ENCODE measurements around the gene AZIN2. TPM values are rescaled to one million over a fixed set of nuclear protein-coding genes. Genes with fewer than 3 reads are reported as not detected.

The AZIN2 gene
- total and polyA plus RNA-seq, 3 donors from 2014 or later, result 38.2 to 68.7 (median 56.9) TPM

DNA sequence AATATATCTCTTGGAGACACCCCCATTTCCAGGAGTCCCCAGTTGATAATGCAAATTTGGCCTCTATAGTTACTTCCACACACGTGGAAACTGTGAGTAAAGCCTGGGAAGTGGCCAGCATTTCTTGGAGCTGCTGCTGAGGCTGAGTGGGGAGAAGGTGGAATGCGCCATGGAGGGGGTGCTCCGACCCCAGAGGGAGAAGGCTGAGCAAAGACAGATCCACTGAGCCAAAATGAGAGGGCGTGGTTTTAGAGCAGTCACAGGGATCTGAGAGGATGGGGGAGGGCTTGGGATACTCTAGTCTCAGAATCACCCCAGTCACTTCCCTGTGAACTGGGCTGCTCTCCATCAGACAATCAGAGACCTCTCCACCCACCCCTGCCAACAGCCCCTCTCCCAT lies 62.2 kb downstream of the AZIN2 start:
- TF ChIP-seq POLR2A (IDR thresholded peaks at IDR 0.05), result no peak
- H3K27ac ChIP-seq, result no peak overlapping the region
- no peak overlapping the region for H3K4me3 ChIP-seq
- 45 to 55% methylated on average over 4 of the region's 4 CpGs for WGBS, 2 donors
- no peaks in the 10 kb centered on the region for H3K36me3 ChIP-seq (ENCODE audit: low read depth, missing control alignments)
- peaks cover 8% of the 10 kb centered on the region for H3K4me1 ChIP-seq
- DNase-seq, result no peak
- H3K9me3 ChIP-seq, result no peaks in the 10 kb centered on the region
- no peaks in the 10 kb centered on the region for H3K27me3 ChIP-seq
- intact Hi-C loops (cut with DNase I; ENCODE audit: low total_unique reads), result no loop called here

DNA sequence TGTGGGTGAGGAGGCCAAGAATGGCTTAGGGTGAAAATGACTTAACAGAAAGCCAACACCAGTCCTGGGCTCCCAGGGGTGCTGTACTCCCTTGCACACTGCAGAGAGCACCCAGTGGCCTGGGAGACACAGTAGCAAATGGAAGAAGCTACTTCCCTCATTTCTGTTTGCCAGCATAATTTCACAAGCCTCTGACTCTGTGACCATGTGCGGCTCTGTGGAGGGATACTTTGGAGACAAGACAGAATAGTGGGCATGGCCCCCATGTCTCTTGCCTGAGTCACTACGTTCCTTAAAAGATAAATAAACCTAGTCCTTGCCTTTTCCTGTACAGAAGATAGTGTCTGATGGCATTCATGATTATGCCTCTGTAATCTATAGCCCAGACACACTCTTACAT lies 62.7 kb downstream of the AZIN2 start:
- no peaks in the 10 kb centered on the region for H3K36me3 ChIP-seq (ENCODE audit: low read depth, missing control alignments)
- intact Hi-C loops (cut with DNase I; ENCODE audit: low total_unique reads), result no loop called here
- no peak for DNase-seq
- no peaks in the 10 kb centered on the region for H3K27me3 ChIP-seq
- no peak overlapping the region for H3K4me3 ChIP-seq
- TF ChIP-seq, protein P1, sequence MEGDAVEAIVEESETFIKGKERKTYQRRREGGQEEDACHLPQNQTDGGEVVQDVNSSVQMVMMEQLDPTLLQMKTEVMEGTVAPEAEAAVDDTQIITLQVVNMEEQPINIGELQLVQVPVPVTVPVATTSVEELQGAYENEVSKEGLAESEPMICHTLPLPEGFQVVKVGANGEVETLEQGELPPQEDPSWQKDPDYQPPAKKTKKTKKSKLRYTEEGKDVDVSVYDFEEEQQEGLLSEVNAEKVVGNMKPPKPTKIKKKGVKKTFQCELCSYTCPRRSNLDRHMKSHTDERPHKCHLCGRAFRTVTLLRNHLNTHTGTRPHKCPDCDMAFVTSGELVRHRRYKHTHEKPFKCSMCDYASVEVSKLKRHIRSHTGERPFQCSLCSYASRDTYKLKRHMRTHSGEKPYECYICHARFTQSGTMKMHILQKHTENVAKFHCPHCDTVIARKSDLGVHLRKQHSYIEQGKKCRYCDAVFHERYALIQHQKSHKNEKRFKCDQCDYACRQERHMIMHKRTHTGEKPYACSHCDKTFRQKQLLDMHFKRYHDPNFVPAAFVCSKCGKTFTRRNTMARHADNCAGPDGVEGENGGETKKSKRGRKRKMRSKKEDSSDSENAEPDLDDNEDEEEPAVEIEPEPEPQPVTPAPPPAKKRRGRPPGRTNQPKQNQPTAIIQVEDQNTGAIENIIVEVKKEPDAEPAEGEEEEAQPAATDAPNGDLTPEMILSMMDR (IDR thresholded peaks at IDR 0.05), result no peak
- TF ChIP-seq POLR2A (IDR thresholded peaks at IDR 0.05), result no peak
- H3K4me1 ChIP-seq, result peaks cover 8% of the 10 kb centered on the region
- no peak overlapping the region for H3K27ac ChIP-seq
- WGBS, 2 donors, result 71 to 72% methylated on average over 2 of the region's 2 CpGs
- no peaks in the 10 kb centered on the region for H3K9me3 ChIP-seq

DNA sequence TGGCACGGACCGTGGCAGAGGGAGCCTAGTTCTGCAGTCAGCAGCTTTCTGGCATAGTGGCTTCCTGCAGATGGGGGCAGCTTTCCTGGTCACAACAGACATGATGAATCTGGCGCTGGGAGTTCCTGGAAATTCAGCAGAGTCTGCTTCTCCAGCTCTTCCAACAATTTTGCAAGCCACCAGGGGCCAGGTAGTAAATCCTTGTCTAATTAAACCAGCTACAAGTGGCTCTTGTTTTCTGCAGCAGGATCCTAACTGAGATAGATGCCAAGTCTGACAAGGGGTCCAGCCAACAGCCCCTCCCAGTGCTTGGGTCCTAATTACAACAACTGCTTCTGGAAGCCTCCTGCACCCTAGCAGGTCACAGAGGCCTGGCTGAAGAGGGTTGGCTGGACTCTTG lies 65.0 kb downstream of the AZIN2 start:
- Histone ChIP-seq H3K9me3 (no peaks in the 10 kb centered on the region), H3K4me1 (peaks cover 8% of the 10 kb centered on the region), H3K4me3 (no peak overlapping the region), H3K27me3 (no peaks in the 10 kb centered on the region), H3K36me3 (ENCODE audit: low read depth, missing control alignments) (no peaks in the 10 kb centered on the region), H3K27ac (no peak overlapping the region)
- intact Hi-C loops (cut with DNase I; ENCODE audit: low total_unique reads), result no loop called here
- 93 to 100% methylated on average over 3 of the region's 3 CpGs for WGBS, 2 donors
- no peak for DNase-seq
- TF ChIP-seq POLR2A (IDR thresholded peaks at IDR 0.05), result no peak
- TF ChIP-seq, protein P1 (IDR thresholded peaks at IDR 0.05), result no peak

DNA sequence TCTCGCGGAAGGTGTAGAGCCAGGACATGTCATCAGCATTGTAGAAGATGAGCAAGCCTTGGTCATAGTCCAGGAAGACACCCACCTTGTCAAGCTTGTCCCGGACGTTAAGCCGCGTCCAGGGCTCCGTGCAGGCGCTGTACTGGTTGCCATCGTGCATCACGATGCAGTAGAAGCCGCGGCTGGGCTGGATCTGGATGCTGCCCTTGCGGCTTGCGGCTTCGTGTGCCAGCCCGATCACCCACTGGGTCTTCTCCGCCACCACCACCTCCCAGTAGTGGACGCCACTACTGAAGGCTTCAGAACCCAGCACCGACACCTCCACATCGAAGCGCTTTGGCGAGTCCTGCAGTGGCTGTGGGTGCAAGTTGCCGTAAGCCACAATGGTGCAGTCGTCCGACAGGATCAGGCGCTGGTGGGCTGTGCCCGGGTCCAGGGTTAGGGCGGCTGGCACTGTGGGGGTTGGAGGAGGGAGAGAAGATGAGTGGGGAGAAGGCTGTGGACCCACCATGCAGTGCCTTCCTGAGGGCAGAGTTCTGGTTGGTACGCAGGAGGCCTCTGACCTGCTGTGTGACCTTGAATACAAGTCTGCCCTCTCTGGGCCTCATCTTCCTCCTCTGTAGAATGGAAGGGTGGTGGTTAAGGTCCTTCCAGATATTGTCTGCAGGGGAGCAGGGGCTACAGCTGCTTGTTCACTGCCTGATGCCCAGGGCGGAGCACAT lies 66.5 kb downstream of the AZIN2 start:
- DNase-seq, result no peak
- TF ChIP-seq, protein P1 (IDR thresholded peaks at IDR 0.05), result no peak
- no peak for TF ChIP-seq POLR2A (IDR thresholded peaks at IDR 0.05)
- Histone ChIP-seq H3K4me3 (no peak overlapping the region), H3K27me3 (no peaks in the 10 kb centered on the region), H3K36me3 (ENCODE audit: low read depth, missing control alignments) (no peaks in the 10 kb centered on the region), H3K4me1 (peaks cover 14% of the 10 kb centered on the region), H3K9me3 (no peaks in the 10 kb centered on the region), H3K27ac (no peak overlapping the region)
- intact Hi-C loops (cut with DNase I; ENCODE audit: low total_unique reads), result no loop called here
- WGBS, 2 donors, result 91 to 97% methylated on average over 8 to 30 of the region's 30 CpGs

DNA sequence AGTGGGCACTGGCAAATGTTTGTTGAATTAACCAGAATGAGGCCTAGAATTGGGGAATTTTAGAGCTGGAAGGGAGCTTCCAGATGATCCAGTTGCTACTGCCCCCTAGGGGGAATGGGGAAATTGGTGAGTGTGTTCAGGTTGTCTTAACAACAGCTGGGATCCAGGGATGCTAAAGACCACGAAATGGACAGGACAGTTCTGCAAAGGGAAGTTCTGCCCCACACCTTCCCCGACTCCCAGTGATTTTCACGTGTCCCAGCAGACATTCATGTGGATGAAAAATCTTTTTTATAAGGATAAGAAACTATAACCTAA lies 67.0 kb downstream of the AZIN2 start:
- no peak overlapping the region for H3K27ac ChIP-seq
- no peak overlapping the region for H3K4me3 ChIP-seq
- H3K9me3 ChIP-seq, result no peaks in the 10 kb centered on the region
- TF ChIP-seq POLR2A (IDR thresholded peaks at IDR 0.05), result no peak
- TF ChIP-seq, protein P1 (IDR thresholded peaks at IDR 0.05), result no peak
- 79% methylated on average over 3 of the region's 3 CpGs for WGBS, 2 donors
- H3K4me1 ChIP-seq, result peaks cover 17% of the 10 kb centered on the region
- intact Hi-C loops (cut with DNase I; ENCODE audit: low total_unique reads), result no loop called here
- DNase-seq, result no peak
- no peaks in the 10 kb centered on the region for H3K36me3 ChIP-seq (ENCODE audit: low read depth, missing control alignments)
- no peaks in the 10 kb centered on the region for H3K27me3 ChIP-seq
